Panc1 (cell line): ENCODE data around the gene SBF2.

ENCODE experiments used
- POLR2AphosphoS5 ChIP-seq: IDR thresholded peaks from 2 replicates; pipeline ENCODE4 v1.6.1; 2012; ENCODE audit warnings: mild to moderate bottlenecking, low read depth, low read length, moderate library complexity
- SIN3A ChIP-seq: IDR thresholded peaks from 2 replicates; pipeline ENCODE4 v1.6.1; 2012; ENCODE audit warnings: low read depth, mild to moderate bottlenecking, low read length, moderate library complexity, borderline replicate concordance; ENCODE audit not compliant: insufficient read depth
- TF ChIP-seq, protein P1 (sequence below): fragments of 450-650 bp; IDR thresholded peaks from 2 replicates; pipeline ENCODE4 v1.5.1; 2017; ENCODE audit warnings: mild to moderate bottlenecking

DNA sequence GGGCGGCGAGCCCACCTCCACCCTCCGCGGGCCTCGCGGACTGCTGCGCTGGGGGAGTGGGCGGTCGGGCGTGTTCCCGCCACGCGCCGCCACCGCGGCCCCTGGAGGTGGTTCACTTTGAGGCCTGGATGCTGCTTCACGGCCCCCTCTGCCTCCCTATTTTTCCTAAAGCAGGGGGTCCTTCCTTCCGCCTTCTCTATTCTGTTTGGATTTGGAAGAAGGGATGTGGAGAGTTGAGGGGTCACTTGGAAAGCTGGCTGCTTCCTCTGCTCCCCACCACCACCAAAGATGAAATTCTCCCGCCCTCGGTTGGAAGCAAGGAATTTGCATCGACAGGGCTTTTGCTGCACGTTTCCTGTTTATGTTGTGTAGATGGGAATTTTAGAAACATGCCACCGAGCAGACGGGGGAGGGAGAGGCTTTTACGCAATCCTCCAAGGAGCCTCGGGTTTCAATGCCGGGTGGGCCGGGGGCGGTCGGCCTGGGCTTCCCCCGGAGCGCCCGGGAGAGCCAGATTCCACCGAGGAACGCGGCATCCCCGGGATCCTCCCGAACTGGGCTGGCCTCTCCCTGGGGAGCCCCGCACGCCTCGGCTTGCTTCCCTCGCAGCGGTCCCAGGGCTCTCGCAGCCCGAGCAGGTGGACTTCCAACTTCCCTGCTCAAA, 403 bp upstream of the SBF2 start:
- TF ChIP-seq SIN3A: peak; percentile 70; the same call in 1 of the 2 replicates
- TF ChIP-seq, protein P1, sequence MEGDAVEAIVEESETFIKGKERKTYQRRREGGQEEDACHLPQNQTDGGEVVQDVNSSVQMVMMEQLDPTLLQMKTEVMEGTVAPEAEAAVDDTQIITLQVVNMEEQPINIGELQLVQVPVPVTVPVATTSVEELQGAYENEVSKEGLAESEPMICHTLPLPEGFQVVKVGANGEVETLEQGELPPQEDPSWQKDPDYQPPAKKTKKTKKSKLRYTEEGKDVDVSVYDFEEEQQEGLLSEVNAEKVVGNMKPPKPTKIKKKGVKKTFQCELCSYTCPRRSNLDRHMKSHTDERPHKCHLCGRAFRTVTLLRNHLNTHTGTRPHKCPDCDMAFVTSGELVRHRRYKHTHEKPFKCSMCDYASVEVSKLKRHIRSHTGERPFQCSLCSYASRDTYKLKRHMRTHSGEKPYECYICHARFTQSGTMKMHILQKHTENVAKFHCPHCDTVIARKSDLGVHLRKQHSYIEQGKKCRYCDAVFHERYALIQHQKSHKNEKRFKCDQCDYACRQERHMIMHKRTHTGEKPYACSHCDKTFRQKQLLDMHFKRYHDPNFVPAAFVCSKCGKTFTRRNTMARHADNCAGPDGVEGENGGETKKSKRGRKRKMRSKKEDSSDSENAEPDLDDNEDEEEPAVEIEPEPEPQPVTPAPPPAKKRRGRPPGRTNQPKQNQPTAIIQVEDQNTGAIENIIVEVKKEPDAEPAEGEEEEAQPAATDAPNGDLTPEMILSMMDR: no peak
- TF ChIP-seq POLR2AphosphoS5: 0 out of 2 replicates have a peak, but pooled peaks have one; percentile 2
